HEK293 (cell line): ENCODE results near the gene RIMS3.

Experiments used
- CTCF ChIA-PET: fragments of 350-600 bp; formaldehyde crosslinking; extraction: SDS; loops from one replicate; lab custom pipeline; 2021; ENCODE audit warnings: antibody characterized with exemption; lab: Yijun Ruan, JAX
- POLR2A ChIA-PET: fragments of 300-600 bp; formaldehyde crosslinking; extraction: SDS; loops from one replicate; lab custom pipeline; 2020; ENCODE audit warnings: antibody characterized with exemption, inconsistent platforms; lab: Yijun Ruan, JAX
- H3K27ac ChIP-seq: fragments of 200-500 bp; sonication (Bioruptor generic); 2 replicates; pipeline ENCODE4 v1.5.1; 2014; ENCODE audit warnings: low read depth, low read length, control low read depth, inconsistent platforms; ENCODE audit errors: extremely low read depth
- H3K36me3 ChIP-seq, 2 experiments: fragments of 200-500 bp in 1 of 2; sonication (Bioruptor generic) in 1 of 2; 1 replicate in 1 of 2; 2 replicates in 1 of 2; pipeline ENCODE4 v1.5.1; 2014 to 2017; ENCODE audit warnings: inconsistent platforms in 2 of 2, low read length in 2 of 2; ENCODE audit not compliant: control insufficient read depth in 2 of 2, insufficient read depth in 1 of 2
- H3K4me1 ChIP-seq: fragments of 200-500 bp; sonication (Bioruptor generic); 2 replicates; pipeline ENCODE4 v1.5.1; 2014; ENCODE audit warnings: mild to moderate bottlenecking, low read length, inconsistent platforms; ENCODE audit not compliant: control insufficient read depth, insufficient read depth
- H3K4me3 ChIP-seq: 2 replicates; pipeline ENCODE4 v1.5.1; 2011; ENCODE audit warnings: low read depth, mild to moderate bottlenecking, control low read depth, low read length, moderate library complexity
- H3K9me3 ChIP-seq: fragments of 200-500 bp; sonication (Bioruptor generic); 2 replicates; pipeline ENCODE4 v1.5.1; 2014; ENCODE audit warnings: low read depth, low read length, inconsistent platforms; ENCODE audit not compliant: control insufficient read depth, insufficient read depth
- EGR2 ChIP-seq: fragments of 450-650 bp; formaldehyde crosslinking; IDR thresholded peaks from 2 replicates; pipeline ENCODE4 v1.5.1; 2016; ENCODE audit warnings: low read depth, missing biosample characterization, missing genetic modification characterization
- HOXC10 ChIP-seq: sonication (generic); formaldehyde crosslinking; IDR thresholded peaks from 2 replicates; pipeline ENCODE4 v1.8.1; 2023; ENCODE audit warnings: mild to moderate bottlenecking, missing genetic modification reagents
- REPIN1 ChIP-seq: fragments of 450-650 bp; formaldehyde crosslinking; IDR thresholded peaks from 2 replicates; pipeline ENCODE4 v1.5.1; 2017; ENCODE audit warnings: missing biosample characterization, missing genetic modification characterization, low read depth
- SCRT2 ChIP-seq: fragments of 450-650 bp; formaldehyde crosslinking; IDR thresholded peaks from 2 replicates; pipeline ENCODE4 v1.5.1; 2016; ENCODE audit warnings: missing biosample characterization, missing genetic modification characterization
- SP2 ChIP-seq: fragments of 450-650 bp; formaldehyde crosslinking; IDR thresholded peaks from 2 replicates; pipeline ENCODE4 v1.5.1; 2016; ENCODE audit warnings: missing biosample characterization, missing genetic modification characterization
- TRIM28 ChIP-seq: IDR thresholded peaks from 2 replicates; pipeline ENCODE4 v1.6.1; 2011; ENCODE audit warnings: low read length, control low read depth, borderline replicate concordance
- ZBTB20 ChIP-seq: fragments of 450-650 bp; formaldehyde crosslinking; IDR thresholded peaks from 2 replicates; pipeline ENCODE4 v1.5.1; 2016; ENCODE audit warnings: missing biosample characterization, missing genetic modification characterization
- ZFHX2 ChIP-seq: fragments of 450-650 bp; formaldehyde crosslinking; conservative IDR thresholded peaks from 2 replicates; pipeline ENCODE4 v1.5.1; 2016; ENCODE audit warnings: missing biosample characterization, missing genetic modification characterization
- ZFP37 ChIP-seq: fragments of 450-650 bp; formaldehyde crosslinking; IDR thresholded peaks from 2 replicates; pipeline ENCODE4 v1.5.1; 2016; ENCODE audit warnings: missing biosample characterization, missing genetic modification characterization
- ZNF114 ChIP-seq: fragments of 450-650 bp; formaldehyde crosslinking; IDR thresholded peaks from 2 replicates; pipeline ENCODE4 v1.5.0; 2017; ENCODE audit warnings: missing biosample characterization, missing genetic modification characterization
- ZNF138 ChIP-seq: fragments of 450-650 bp; formaldehyde crosslinking; IDR thresholded peaks from 2 replicates; pipeline ENCODE4 v1.5.1; 2016; ENCODE audit warnings: missing biosample characterization, missing genetic modification characterization, borderline replicate concordance
- ZNF174 ChIP-seq: fragments of 450-650 bp; formaldehyde crosslinking; IDR thresholded peaks from 2 replicates; pipeline ENCODE4 v1.5.0; 2017; ENCODE audit warnings: missing biosample characterization, mild to moderate bottlenecking, missing genetic modification characterization
- ZNF2 ChIP-seq: fragments of 450-650 bp; formaldehyde crosslinking; IDR thresholded peaks from 2 replicates; pipeline ENCODE4 v1.5.1; 2016; ENCODE audit warnings: missing biosample characterization, missing genetic modification characterization
- ZNF394 ChIP-seq: fragments of 450-650 bp; formaldehyde crosslinking; IDR thresholded peaks from 2 replicates; pipeline ENCODE4 v1.5.1; 2016; ENCODE audit warnings: missing biosample characterization, missing genetic modification characterization, mild to moderate bottlenecking, moderate library complexity, borderline replicate concordance
- ZNF544 ChIP-seq: fragments of 450-650 bp; formaldehyde crosslinking; IDR thresholded peaks from 2 replicates; pipeline ENCODE4 v1.5.0; 2017; ENCODE audit warnings: missing biosample characterization, missing genetic modification characterization
- ZNF629 ChIP-seq: fragments of 450-650 bp; formaldehyde crosslinking; IDR thresholded peaks from 2 replicates; pipeline ENCODE4 v1.5.1; 2017; ENCODE audit warnings: missing biosample characterization, missing genetic modification characterization
- ZNF660 ChIP-seq: fragments of 450-650 bp; IDR thresholded peaks from 2 replicates; pipeline ENCODE4 v1.5.1; 2018; ENCODE audit warnings: missing biosample characterization, mild to moderate bottlenecking, missing genetic modification characterization
- ZNF830 ChIP-seq: fragments of 450-650 bp; IDR thresholded peaks from 2 replicates; pipeline ENCODE4 v1.5.0; 2018; ENCODE audit warnings: missing biosample characterization, missing genetic modification characterization, low read depth, mild to moderate bottlenecking, moderate library complexity
- TF ChIP-seq, protein P1 (sequence below): fragments of 450-650 bp; formaldehyde crosslinking; IDR thresholded peaks from 2 replicates; pipeline ENCODE4 v1.5.1; 2016; ENCODE audit warnings: missing biosample characterization, missing genetic modification characterization
- TF ChIP-seq, protein P2 (sequence below): fragments of 450-650 bp; formaldehyde crosslinking; IDR thresholded peaks from 2 replicates; pipeline ENCODE4 v1.5.1; 2016; ENCODE audit warnings: missing biosample characterization, missing genetic modification characterization
- TF ChIP-seq, protein P3 (sequence below): fragments of 450-650 bp; formaldehyde crosslinking; IDR thresholded peaks from 2 replicates; pipeline ENCODE4 v1.5.1; 2016; ENCODE audit warnings: missing biosample characterization, missing genetic modification characterization

RIMS3 gene

DNA sequence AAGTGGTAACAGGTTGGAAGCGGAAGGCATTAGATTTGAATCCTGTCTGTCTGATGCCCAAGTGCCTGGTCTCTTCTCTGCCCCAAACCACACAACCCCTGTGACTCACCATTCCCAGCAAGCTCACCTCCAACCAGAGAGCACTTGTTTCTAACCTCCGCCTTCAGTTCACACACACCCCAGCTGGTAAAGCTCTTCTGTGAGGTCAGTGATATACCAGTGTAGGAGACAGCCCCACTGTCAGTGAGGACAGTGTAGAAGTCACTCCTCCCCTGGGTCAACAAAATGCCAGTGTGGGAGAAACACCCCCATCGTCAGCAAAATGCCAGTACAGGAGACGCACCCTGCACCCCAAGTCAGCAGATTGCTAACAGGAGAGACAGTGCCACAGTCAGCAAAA lies 2.6 kb downstream of the RIMS3 start:
- Histone ChIP-seq H3K36me3 (no peaks in the 10 kb centered on the region), H3K27ac (no peak overlapping the region), H3K4me1 (no peaks in the 10 kb centered on the region), H3K4me3 (no peak overlapping the region), H3K9me3 (no peaks in the 10 kb centered on the region)
- no peak for TF ChIP-seq ZNF629 (tag by site-specific recombination)
- no peak for TF ChIP-seq ZNF830 (tag by site-specific recombination)
- TF ChIP-seq EGR2 (tag by site-specific recombination) = peak; percentile 56; the same call in 1 of the 2 replicates
- TF ChIP-seq ZNF660 (tag by site-specific recombination) = no peak
- no peak for TF ChIP-seq ZNF544
- TF ChIP-seq SCRT2 = peak; percentile 56; the same call in 1 of the 2 replicates
- TF ChIP-seq, protein P1, sequence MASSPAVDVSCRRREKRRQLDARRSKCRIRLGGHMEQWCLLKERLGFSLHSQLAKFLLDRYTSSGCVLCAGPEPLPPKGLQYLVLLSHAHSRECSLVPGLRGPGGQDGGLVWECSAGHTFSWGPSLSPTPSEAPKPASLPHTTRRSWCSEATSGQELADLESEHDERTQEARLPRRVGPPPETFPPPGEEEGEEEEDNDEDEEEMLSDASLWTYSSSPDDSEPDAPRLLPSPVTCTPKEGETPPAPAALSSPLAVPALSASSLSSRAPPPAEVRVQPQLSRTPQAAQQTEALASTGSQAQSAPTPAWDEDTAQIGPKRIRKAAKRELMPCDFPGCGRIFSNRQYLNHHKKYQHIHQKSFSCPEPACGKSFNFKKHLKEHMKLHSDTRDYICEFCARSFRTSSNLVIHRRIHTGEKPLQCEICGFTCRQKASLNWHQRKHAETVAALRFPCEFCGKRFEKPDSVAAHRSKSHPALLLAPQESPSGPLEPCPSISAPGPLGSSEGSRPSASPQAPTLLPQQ (tag by site-specific recombination) = no peak
- TF ChIP-seq REPIN1 (tag by site-specific recombination) = no peak
- TF ChIP-seq ZNF114 (tag by site-specific recombination) = no peak
- TF ChIP-seq ZNF2 (tag by site-specific recombination) = 0 out of 2 replicates have a peak, but pooled peaks have one; percentile 42
- 0 out of 2 replicates have a peak, but pooled peaks have one; percentile 18 for TF ChIP-seq SP2 (tag by site-specific recombination)
- no peak for TF ChIP-seq ZNF174 (tag by site-specific recombination)
- TF ChIP-seq ZFHX2 (tag by site-specific recombination) = peak; percentile 62
- TF ChIP-seq ZBTB20 (tag by site-specific recombination) = 0 out of 2 replicates have a peak, but pooled peaks have one; percentile 21
- TF ChIP-seq TRIM28 = no peak
- TF ChIP-seq, protein P2, sequence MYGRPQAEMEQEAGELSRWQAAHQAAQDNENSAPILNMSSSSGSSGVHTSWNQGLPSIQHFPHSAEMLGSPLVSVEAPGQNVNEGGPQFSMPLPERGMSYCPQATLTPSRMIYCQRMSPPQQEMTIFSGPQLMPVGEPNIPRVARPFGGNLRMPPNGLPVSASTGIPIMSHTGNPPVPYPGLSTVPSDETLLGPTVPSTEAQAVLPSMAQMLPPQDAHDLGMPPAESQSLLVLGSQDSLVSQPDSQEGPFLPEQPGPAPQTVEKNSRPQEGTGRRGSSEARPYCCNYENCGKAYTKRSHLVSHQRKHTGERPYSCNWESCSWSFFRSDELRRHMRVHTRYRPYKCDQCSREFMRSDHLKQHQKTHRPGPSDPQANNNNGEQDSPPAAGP = no peak
- TF ChIP-seq ZNF394 (tag by site-specific recombination) = no peak
- TF ChIP-seq, protein P3, sequence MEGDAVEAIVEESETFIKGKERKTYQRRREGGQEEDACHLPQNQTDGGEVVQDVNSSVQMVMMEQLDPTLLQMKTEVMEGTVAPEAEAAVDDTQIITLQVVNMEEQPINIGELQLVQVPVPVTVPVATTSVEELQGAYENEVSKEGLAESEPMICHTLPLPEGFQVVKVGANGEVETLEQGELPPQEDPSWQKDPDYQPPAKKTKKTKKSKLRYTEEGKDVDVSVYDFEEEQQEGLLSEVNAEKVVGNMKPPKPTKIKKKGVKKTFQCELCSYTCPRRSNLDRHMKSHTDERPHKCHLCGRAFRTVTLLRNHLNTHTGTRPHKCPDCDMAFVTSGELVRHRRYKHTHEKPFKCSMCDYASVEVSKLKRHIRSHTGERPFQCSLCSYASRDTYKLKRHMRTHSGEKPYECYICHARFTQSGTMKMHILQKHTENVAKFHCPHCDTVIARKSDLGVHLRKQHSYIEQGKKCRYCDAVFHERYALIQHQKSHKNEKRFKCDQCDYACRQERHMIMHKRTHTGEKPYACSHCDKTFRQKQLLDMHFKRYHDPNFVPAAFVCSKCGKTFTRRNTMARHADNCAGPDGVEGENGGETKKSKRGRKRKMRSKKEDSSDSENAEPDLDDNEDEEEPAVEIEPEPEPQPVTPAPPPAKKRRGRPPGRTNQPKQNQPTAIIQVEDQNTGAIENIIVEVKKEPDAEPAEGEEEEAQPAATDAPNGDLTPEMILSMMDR (tag by site-specific recombination) = no peak
- TF ChIP-seq ZNF138 (tag by site-specific recombination) = no peak
- no peak for TF ChIP-seq ZFP37 (tag by site-specific recombination)
- ChIA-PET CTCF (interaction anchor here (2.2 kb wide), 1 partner anchor 33 kb away, joined by 7 read pairs; no protein-coding TSS in a partner anchor), POLR2A (interaction anchor here (1.0 to 1.6 kb wide), 2 partner anchors 29 to 161 kb away, joined by 3 to 6 read pairs; partner anchors contain the start of gene NFYC)

DNA sequence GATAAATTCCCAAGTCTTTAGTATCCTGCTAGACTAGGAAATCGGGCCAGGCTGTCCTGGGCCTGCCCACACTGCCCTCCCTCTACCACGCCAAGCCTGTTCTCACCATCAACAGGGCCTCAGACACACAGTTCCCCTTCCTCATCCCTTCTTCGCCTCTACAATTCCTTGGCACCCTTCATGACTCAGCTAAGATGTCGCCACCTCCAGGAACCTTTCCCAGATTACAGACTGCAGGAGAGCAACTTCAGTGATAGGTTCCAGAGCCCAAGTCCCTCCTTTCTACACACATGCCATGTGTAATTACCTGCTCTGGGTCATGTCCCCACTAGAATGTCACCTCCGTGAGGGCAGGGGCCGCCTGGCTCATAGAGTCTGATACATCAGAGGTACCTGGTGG lies 3.3 kb downstream of the RIMS3 start:
- POLR2A ChIA-PET = no interaction called here
- no peak overlapping the region for H3K27ac ChIP-seq

More for the DNA sequence above, 3.3 kb downstream of the RIMS3 start:
- Histone ChIP-seq H3K4me3 (no peak overlapping the region), H3K36me3 (no peaks in the 10 kb centered on the region), H3K9me3 (no peaks in the 10 kb centered on the region)
- TF ChIP-seq, protein P3 (tag by site-specific recombination) = peak; percentile 41; the same call in 1 of the 2 replicates
- no peak for TF ChIP-seq HOXC10
- TF ChIP-seq, all 188 proteins: peak for 1
- CTCF ChIA-PET = interaction anchor here (2.2 kb wide), 1 partner anchor 32 kb away, joined by 7 read pairs; no protein-coding TSS in a partner anchor
- H3K4me1 ChIP-seq = no peaks in the 10 kb centered on the region
